GM12801 (cell line): ENCODE results near the gene NPAS3.

ENCODE experiments used
- CTCF ChIP-seq: IDR thresholded peaks from one replicate; pipeline ENCODE4 v1.5.1; 2011; ENCODE audit warnings: control low read depth; ENCODE audit not compliant: insufficient read length; ENCODE audit errors: extremely low read depth

NPAS3 gene

GRCh38 chr14:33504246-33505099 lies 565.8 kb downstream of the NPAS3 start:
- no peak for TF ChIP-seq CTCF

GRCh38 chr14:33505266-33505962 lies 566.7 kb downstream of the NPAS3 start:
- TF ChIP-seq CTCF, result no peak

- no peak for TF ChIP-seq CTCF
Measured at GRCh38 chr14:33505963-33506329, 567.3 kb downstream of the NPAS3 start.

- TF ChIP-seq CTCF, result no peak
Measured at GRCh38 chr14:33508126-33509062, 569.7 kb downstream of the NPAS3 start.

- no peak for TF ChIP-seq CTCF
Measured at GRCh38 chr14:33509454-33509853, 570.8 kb downstream of the NPAS3 start.

- no peak for TF ChIP-seq CTCF
Measured at GRCh38 chr14:33510063-33510481, 571.4 kb downstream of the NPAS3 start.

- no peak for TF ChIP-seq CTCF
Measured at GRCh38 chr14:33510991-33511390, 572.3 kb downstream of the NPAS3 start.
